SH-SY5Y (cell line): ENCODE data around the gene RASL11A.

Experiments
- GATA2 ChIP-seq: IDR thresholded peaks from 2 replicates; pipeline ENCODE4 v1.6.1; 2011; ENCODE audit warnings: mild to moderate bottlenecking, low read depth, low read length
- GATA3 ChIP-seq: IDR thresholded peaks from 2 replicates; pipeline ENCODE4 v1.6.1; 2011; ENCODE audit warnings: low read depth, mild to moderate bottlenecking, low read length, moderate library complexity

DNA sequence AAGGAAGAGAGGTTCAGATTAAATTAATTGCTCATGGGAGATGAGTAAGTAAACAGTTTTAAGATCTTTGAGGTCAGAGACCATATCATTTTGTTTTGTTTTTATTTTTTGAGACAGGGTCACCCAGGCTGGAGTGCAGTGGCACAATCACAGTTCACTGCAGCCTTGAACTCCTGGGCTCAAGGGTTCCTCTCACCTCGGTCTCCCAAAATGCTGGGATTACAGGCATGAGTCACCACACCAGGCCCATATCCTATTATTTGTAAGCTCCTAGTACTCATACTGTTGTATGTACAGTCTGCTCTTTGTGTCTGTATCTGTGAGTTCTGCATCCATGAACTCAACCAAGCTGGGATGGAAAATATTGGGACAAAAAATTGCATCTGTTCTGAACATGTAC lies 6.0 kb upstream of the RASL11A start:
- TF ChIP-seq GATA2 (no peak), GATA3 (no peak)
